Umbilical cord (tissue), 2 donors: ENCODE data around the gene FOXA3. TPM values are rescaled to one million over a fixed set of nuclear protein-coding genes. Genes with fewer than 3 reads are reported as not detected.

Experiments used
- DNase-seq: peaks from one replicate; pipeline ENCODE4 v3.0.0-alpha.2; 2015; ENCODE audit warnings: low spot score
- total RNA-seq: library from RNA; depleted of rRNA; stranded (reverse); fragments of >200 nt; gene quantifications from one replicate; pipeline ENCODE4 v1.2.3, GENCODE V29; 2014; ENCODE audit warnings: low replicate concordance; ENCODE audit not compliant: insufficient read depth

The FOXA3 gene
- total RNA-seq, 1 donor from 2014 or later = not detected

DNA sequence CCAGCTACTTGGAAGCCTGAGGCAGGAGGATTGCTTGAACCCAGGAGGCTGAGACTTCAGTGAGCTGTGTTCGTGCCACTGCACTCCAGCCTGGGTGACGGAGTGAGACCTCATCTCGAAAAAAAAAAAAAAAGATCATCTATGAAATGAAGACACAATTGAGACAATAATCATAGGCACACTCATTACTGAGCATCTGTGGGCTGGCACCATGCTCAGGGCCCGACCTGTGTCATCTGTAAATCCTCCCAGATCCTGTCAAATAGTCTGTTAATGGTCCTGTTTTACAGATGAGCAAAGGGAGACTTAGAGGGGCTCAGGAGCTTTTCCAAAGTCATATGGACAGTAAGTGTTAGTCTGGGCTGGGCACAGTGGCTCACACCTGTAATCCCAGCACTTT, 54.6 kb downstream of the FOXA3 start:
- no peak for DNase-seq

DNA sequence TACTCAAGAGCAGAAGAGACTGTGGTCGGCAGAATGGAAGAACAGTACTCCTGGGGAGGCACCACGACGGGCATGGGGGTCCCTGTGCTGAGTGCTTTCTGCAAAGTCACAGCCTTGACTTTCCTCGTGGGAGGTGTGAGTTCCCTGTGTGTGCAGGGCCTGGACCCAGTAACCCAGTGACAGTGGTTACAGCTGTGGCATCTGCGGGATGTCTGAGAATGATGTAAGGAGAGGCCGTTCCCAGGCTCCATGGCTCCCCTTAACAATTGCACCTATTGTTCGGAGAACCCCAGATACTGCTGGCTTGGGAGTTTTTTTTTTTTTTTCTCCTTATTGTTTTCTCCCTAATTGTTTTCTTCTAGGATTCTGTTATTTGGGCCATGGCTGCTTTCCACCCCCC, 55.6 kb downstream of the FOXA3 start:
- DNase-seq = no peak

DNA sequence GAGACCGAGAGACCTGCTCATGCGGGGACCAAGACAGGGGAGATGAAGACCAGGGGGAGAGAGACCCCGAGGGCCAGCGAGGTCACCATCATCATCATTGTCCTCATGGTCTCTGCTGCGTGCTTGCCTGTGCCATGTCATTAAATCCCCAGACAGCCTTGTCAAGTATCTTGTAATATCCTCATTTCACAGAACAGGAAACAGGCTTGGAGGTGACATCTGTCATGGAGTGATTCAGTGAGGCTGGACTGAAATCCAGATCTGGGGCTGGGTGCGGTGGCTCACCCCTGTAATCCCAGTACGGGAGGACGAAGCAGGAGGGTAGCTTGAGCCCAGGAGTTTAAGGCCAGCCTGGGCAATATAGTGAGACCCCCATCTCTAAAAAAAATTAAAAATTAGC, 56.3 kb downstream of the FOXA3 start:
- DNase-seq = no peak

DNA sequence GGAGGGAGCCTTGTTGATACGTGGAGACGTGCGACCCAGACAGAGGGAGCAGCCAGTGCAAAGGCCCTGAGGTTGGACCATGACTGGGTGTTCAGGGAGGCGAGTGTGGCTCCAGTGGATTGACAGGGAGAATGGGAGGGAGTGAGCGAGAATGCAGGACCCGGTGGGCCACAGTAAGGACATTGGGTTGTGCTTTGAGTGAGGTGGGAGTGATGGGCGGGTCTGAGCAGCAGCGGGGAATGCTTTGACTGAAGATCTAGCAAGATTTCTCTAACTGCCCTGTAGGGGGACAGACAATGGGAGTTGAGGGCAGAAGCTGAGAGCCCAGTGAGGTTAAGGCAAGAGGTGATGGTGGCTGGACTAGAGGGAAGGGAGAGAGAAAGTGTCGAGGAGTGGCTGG, 58.2 kb downstream of the FOXA3 start:
- no peak for DNase-seq

Other genes with a start within 250 kb of the FOXA3 start
- gene EML2, start 224.9 kb upstream of the FOXA3 start, total RNA-seq = 4.6 TPM
- 0.72 TPM for gene GIPR, start 196.1 kb upstream of the FOXA3 start, total RNA-seq
- gene SNRPD2, start 172.4 kb upstream of the FOXA3 start, total RNA-seq = 108 TPM
- gene QPCTL, start 171.7 kb upstream of the FOXA3 start, total RNA-seq = 9.4 TPM
- 13.0 TPM for gene FBXO46, start 133.4 kb upstream of the FOXA3 start, total RNA-seq
- not detected for gene MEIOSIN, start 130.9 kb upstream of the FOXA3 start, total RNA-seq
- gene SIX5, start 95.1 kb upstream of the FOXA3 start, total RNA-seq = 18.8 TPM
- gene DMPK, start 81.8 kb upstream of the FOXA3 start, total RNA-seq = 91.2 TPM
- 23.8 TPM for gene DMWD, start 71.5 kb upstream of the FOXA3 start, total RNA-seq
- gene RSPH6A, start 49.0 kb upstream of the FOXA3 start, total RNA-seq = not detected
- 23.1 TPM for gene SYMPK, start 1.2 kb upstream of the FOXA3 start, total RNA-seq
- 16.9 TPM for gene IRF2BP1, start 21.8 kb downstream of the FOXA3 start, total RNA-seq
- gene MYPOP, start 38.3 kb downstream of the FOXA3 start, total RNA-seq = not detected
- gene NANOS2, start 50.5 kb downstream of the FOXA3 start, total RNA-seq = not detected
- 6.0 TPM for gene NOVA2, start 109.5 kb downstream of the FOXA3 start, total RNA-seq
- 5.8 TPM for gene CCDC61, start 131.1 kb downstream of the FOXA3 start, total RNA-seq
- gene PGLYRP1, start 158.7 kb downstream of the FOXA3 start, total RNA-seq = not detected
- 3.4 TPM for gene IGFL4, start 176.7 kb downstream of the FOXA3 start, total RNA-seq